Peyer's patch (tissue), 4 donors: Measurements from ENCODE around the gene AXIN1.

Experiments used
- CTCF ChIP-seq, 6 experiments: fragments of 450-650 bp in 4 of 6; fragments of 200-600 bp in 2 of 6; sonication (generic) in 1 of 6; IDR thresholded peaks; one replicate each; pipeline ENCODE4 v1.5.1; 2017 to 2019; ENCODE audit warnings: antibody characterized with exemption in 6 of 6, mild to moderate bottlenecking in 3 of 6, moderate library complexity in 1 of 6
- POLR2A ChIP-seq, 2 donors: fragments of 450-650 bp; IDR thresholded peaks; one replicate each; pipeline ENCODE4 v1.5.1; 2017; ENCODE audit warnings: antibody characterized with exemption in 2 of 2, mild to moderate bottlenecking in 2 of 2, moderate library complexity in 2 of 2

GRCh38 chr16:259226-259625 is 93.3 kb downstream of the AXIN1 start:
- no peak for TF ChIP-seq CTCF (IDR thresholded peaks at IDR 0.05)
- no peak for TF ChIP-seq POLR2A (IDR thresholded peaks at IDR 0.05)
